Rectal smooth muscle tissue (tissue), 1 donor: ENCODE results near the gene DMD.
"Not testable (repeated sequence)": the region's sequence is repeated elsewhere in the genome, so short reads cannot be mapped to it uniquely, and the experiment has no call there.

Source experiments
- H3K27ac ChIP-seq: one replicate; pipeline ENCODE4 v1.7.0; 2013; ENCODE audit warnings: low read depth, low read length, inconsistent platforms
- H3K27me3 ChIP-seq: one replicate; pipeline ENCODE4 v1.7.0; 2013; ENCODE audit warnings: low read length; ENCODE audit not compliant: control insufficient read depth, insufficient read depth
- H3K36me3 ChIP-seq: one replicate; pipeline ENCODE4 v1.7.0; 2013; ENCODE audit warnings: low read length; ENCODE audit not compliant: control insufficient read depth, insufficient read depth
- H3K4me1 ChIP-seq: one replicate; pipeline ENCODE4 v1.7.0; 2013; ENCODE audit warnings: low read length; ENCODE audit not compliant: control insufficient read depth, insufficient read depth
- H3K4me3 ChIP-seq: one replicate; pipeline ENCODE4 v1.7.0; 2013; ENCODE audit warnings: low read length
- H3K9ac ChIP-seq: one replicate; pipeline ENCODE4 v1.7.0; 2013; ENCODE audit warnings: low read length

The DMD gene

DNA sequence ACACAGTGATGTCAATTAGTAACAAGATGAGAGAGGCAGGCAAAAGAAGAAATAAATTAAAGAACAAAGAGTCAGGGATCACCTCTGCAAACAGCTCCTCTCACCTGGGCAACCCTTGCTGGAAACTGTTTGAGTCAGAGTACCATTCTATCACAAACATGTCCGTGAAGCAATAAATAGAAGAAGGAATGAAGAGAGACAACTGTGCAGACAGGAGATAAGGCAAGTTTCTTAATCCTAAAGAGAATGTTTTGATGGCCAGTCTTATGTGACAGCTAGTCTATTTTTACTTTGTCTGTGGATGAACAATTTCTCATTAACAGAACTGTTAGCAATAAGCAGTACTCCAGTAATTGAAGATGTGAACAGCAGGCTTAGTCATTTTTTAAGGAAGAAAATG is 422.4 kb downstream of the DMD start:
- no peak overlapping the region for H3K9ac ChIP-seq
- no peaks in the 10 kb centered on the region for H3K4me1 ChIP-seq
- no peaks in the 10 kb centered on the region for H3K27me3 ChIP-seq
- H3K4me3 ChIP-seq: no peak overlapping the region
- no peaks in the 10 kb centered on the region for H3K36me3 ChIP-seq
- no peak overlapping the region for H3K27ac ChIP-seq

DNA sequence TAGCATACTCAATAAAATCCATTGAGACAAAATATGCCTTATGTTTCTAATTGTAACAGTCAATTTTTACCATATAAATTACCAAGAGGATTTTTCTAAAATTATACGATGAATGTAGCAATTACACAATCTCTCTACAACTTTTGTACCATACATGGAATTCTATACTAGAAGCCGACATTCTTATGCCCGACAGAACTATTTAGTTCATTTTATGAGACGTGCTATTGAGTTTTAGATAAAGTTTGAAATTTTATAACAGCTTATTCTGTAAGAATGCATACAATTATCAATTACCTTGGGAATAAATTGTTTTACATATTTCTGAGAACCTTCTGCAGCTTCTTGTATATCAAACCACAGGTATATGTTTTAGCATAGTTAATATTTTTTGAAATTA is 431.2 kb downstream of the DMD start:
- H3K4me3 ChIP-seq: no peak overlapping the region
- no peaks in the 10 kb centered on the region for H3K4me1 ChIP-seq
- H3K36me3 ChIP-seq: no peaks in the 10 kb centered on the region
- H3K27me3 ChIP-seq: no peaks in the 10 kb centered on the region
- no peak overlapping the region for H3K27ac ChIP-seq
- no peak overlapping the region for H3K9ac ChIP-seq

- Histone ChIP-seq H3K9ac (no peak overlapping the region), H3K36me3 (no peaks in the 10 kb centered on the region), H3K27ac (no peak overlapping the region), H3K27me3 (no peaks in the 10 kb centered on the region), H3K4me1 (no peaks in the 10 kb centered on the region), H3K4me3 (no peak overlapping the region)
Measured at GRCh38 chrX:32778965-32779364, 432.4 kb downstream of the DMD start.

DNA sequence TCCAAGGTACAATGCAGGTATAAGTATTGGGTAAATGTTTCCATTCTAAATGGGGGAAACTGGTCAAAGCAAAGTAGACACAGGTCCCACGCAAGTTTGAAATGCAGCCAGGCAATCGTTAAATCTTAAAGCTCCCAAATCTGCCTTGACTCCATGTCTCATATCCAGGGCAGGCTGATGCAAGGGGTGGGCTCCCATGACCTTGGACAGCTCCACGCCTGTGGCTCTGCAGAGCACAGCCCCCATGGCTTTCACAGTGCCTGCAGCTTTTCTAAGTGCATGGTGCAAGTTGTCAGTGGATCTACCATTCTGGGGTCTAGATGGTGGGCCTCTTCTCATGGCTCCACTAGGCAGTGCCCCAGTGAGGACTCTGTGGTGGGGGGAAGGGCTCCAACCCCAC is 436.4 kb downstream of the DMD start:
- no peak overlapping the region for H3K27ac ChIP-seq
- H3K36me3 ChIP-seq: no peaks in the 10 kb centered on the region
- no peaks in the 10 kb centered on the region for H3K4me1 ChIP-seq
- H3K4me3 ChIP-seq: no peak overlapping the region
- H3K9ac ChIP-seq: no peak overlapping the region
- no peaks in the 10 kb centered on the region for H3K27me3 ChIP-seq

- no peak overlapping the region for H3K4me3 ChIP-seq
- H3K27ac ChIP-seq: no peak overlapping the region
- H3K36me3 ChIP-seq: no peaks in the 10 kb centered on the region
- H3K27me3 ChIP-seq: no peaks in the 10 kb centered on the region
- no peak overlapping the region for H3K9ac ChIP-seq
- H3K4me1 ChIP-seq: no peaks in the 10 kb centered on the region
Measured at GRCh38 chrX:32749070-32749469, 462.3 kb downstream of the DMD start.

DNA sequence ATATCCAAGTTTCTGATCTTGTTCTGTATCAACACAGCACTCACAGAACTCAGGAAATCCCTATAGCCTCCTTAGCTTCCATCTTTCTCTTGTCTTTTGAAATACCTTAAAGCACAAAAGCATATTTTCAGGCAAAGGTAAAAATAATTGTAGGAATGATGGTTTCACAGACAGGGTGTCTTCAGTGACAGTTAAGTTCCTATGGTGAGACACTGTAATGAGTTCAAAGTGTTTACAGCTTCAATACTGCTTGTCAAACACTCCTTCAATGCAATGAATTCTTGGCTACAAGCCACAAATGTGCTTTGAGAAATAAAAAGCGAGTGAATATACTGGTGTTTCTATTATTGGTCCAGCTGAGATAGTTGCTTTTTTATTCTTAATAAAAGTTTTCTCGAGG is 466.0 kb downstream of the DMD start:
- Histone ChIP-seq H3K9ac (no peak overlapping the region), H3K27me3 (no peaks in the 10 kb centered on the region), H3K27ac (no peak overlapping the region)

GRCh38 chrX:32744921-32745320 is 466.4 kb downstream of the DMD start:
- no peaks in the 10 kb centered on the region for H3K27me3 ChIP-seq
- H3K36me3 ChIP-seq: no peaks in the 10 kb centered on the region
- H3K9ac ChIP-seq: no peak overlapping the region
- no peaks in the 10 kb centered on the region for H3K4me1 ChIP-seq
- H3K4me3 ChIP-seq: no peak overlapping the region
- H3K27ac ChIP-seq: no peak overlapping the region

More for the DNA sequence above, 466.0 kb downstream of the DMD start:
- no peaks in the 10 kb centered on the region for H3K36me3 ChIP-seq
- no peak overlapping the region for H3K4me3 ChIP-seq
- H3K4me1 ChIP-seq: no peaks in the 10 kb centered on the region

- no peaks in the 10 kb centered on the region for H3K27me3 ChIP-seq
- no peaks in the 10 kb centered on the region for H3K36me3 ChIP-seq
- H3K27ac ChIP-seq: no peak overlapping the region
- H3K9ac ChIP-seq: no peak overlapping the region
- no peaks in the 10 kb centered on the region for H3K4me1 ChIP-seq
- no peak overlapping the region for H3K4me3 ChIP-seq
Measured at GRCh38 chrX:32741910-32742309, 469.4 kb downstream of the DMD start.

DNA sequence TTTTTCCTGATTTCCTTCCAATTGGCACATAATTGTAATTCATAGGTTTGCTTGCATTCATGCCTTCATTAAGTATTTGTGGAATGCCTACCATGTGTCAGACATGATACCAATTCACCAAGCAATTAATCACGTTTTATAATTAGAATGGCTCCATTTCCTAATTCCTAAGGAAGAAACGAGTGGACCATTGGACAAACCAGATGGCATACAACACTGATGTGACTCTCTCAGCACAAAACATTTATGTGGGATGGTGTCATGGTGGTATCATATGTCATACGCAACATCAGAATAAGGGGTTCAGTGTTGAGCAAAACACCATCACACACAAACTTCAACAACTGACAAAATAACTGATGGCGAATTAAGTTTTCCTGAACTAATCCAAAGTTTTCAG is 502.8 kb downstream of the DMD start:
- Histone ChIP-seq H3K36me3 (no peaks in the 10 kb centered on the region), H3K4me3 (no peak overlapping the region), H3K4me1 (no peaks in the 10 kb centered on the region), H3K27me3 (no peaks in the 10 kb centered on the region), H3K27ac (no peak overlapping the region), H3K9ac (no peak overlapping the region)

DNA sequence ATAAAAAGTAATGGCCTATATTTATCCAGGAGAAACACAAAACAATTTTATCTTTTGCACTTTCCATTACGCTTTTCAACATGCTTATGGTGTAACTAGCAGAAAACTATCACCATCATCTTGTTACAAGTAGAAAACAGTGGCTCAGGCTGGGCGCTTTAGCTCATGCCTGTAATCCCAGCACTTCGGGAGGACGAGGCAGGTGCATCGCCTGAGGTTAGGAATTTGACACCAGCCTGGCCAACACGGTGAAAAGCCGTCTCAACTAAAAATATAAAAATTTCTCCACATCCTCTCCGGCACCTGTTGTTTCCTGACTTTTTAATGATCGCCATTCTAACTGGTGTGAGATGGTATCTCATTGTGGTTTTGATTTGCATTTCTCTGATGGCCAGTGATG is 506.0 kb downstream of the DMD start:
- H3K4me1 ChIP-seq, H3K27me3 ChIP-seq, H3K27ac ChIP-seq, H3K36me3 ChIP-seq, H3K4me3 ChIP-seq, H3K9ac ChIP-seq: not testable (repeated sequence)

- Histone ChIP-seq H3K4me1 (no peaks in the 10 kb centered on the region), H3K4me3 (no peak overlapping the region), H3K27ac (no peak overlapping the region), H3K27me3 (no peaks in the 10 kb centered on the region), H3K9ac (no peak overlapping the region), H3K36me3 (no peaks in the 10 kb centered on the region)
Measured at GRCh38 chrX:32687379-32687778, 524.0 kb downstream of the DMD start.

GRCh38 chrX:32678487-32678886 is 532.9 kb downstream of the DMD start:
- no peak overlapping the region for H3K9ac ChIP-seq
- H3K27ac ChIP-seq: no peak overlapping the region

GRCh38 chrX:32673193-32673592 is 538.2 kb downstream of the DMD start:
- no peak overlapping the region for H3K27ac ChIP-seq
- no peak overlapping the region for H3K9ac ChIP-seq
- H3K27me3 ChIP-seq: no peaks in the 10 kb centered on the region
- H3K4me1 ChIP-seq: no peaks in the 10 kb centered on the region
- no peak overlapping the region for H3K4me3 ChIP-seq
- no peaks in the 10 kb centered on the region for H3K36me3 ChIP-seq

More at GRCh38 chrX:32678487-32678886, 532.9 kb downstream of the DMD start:
- Histone ChIP-seq H3K4me1 (no peaks in the 10 kb centered on the region), H3K27me3 (no peaks in the 10 kb centered on the region), H3K4me3 (no peak overlapping the region), H3K36me3 (no peaks in the 10 kb centered on the region)
